Lung (tissue), 12 donors: ENCODE measurements around the gene ABHD13. TPM values are rescaled to one million over a fixed set of nuclear protein-coding genes. Genes with fewer than 3 reads are reported as not detected.

Experiments used
- ATAC-seq: fragments of 200-7000 bp; cut with Tn5 transposase; one replicate; pipeline ENCODE4 v1.9.1; 2020; ENCODE audit warnings: moderate number of reproducible peaks; ENCODE audit not compliant: insufficient read depth, low FRiP score
- DNase-seq, 3 donors: peaks; one replicate each; pipeline ENCODE4 v3.0.0-alpha.2; 2013 to 2017
- H3K27ac ChIP-seq, 2 donors: one replicate each; pipeline ENCODE4 v1.5.1; 2013; ENCODE audit warnings: mild to moderate bottlenecking in 2 of 2, moderate library complexity in 2 of 2, control low read depth in 1 of 2, inconsistent platforms in 1 of 2, low read depth in 1 of 2, low read length in 1 of 2
- H3K27me3 ChIP-seq, 3 donors: one replicate each; pipeline ENCODE4 v1.5.1; 2013; ENCODE audit warnings: low read length in 2 of 3; ENCODE audit not compliant: control insufficient read depth in 3 of 3, insufficient read depth in 3 of 3
- H3K36me3 ChIP-seq, 4 donors: one replicate each; pipeline ENCODE4 v1.5.1; 2013; ENCODE audit warnings: low read length in 4 of 4, mild to moderate bottlenecking in 1 of 4, moderate library complexity in 1 of 4; ENCODE audit not compliant: control insufficient read depth in 4 of 4, insufficient read depth in 4 of 4
- H3K4me1 ChIP-seq, 5 donors: one replicate each; pipeline ENCODE4 v1.5.1; 2013; ENCODE audit warnings: low read length in 5 of 5, mild to moderate bottlenecking in 2 of 5, moderate library complexity in 1 of 5; ENCODE audit not compliant: control insufficient read depth in 5 of 5, insufficient read depth in 5 of 5
- H3K4me3 ChIP-seq: one replicate; pipeline ENCODE4 v1.5.1; 2013; ENCODE audit warnings: mild to moderate bottlenecking, control low read depth, moderate library complexity
- H3K9ac ChIP-seq, 2 donors: one replicate each; pipeline ENCODE4 v1.5.1; 2013; ENCODE audit warnings: low read length in 2 of 2, control low read depth in 1 of 2; ENCODE audit not compliant: insufficient read depth in 1 of 2
- H3K9me3 ChIP-seq, 4 donors: one replicate each; pipeline ENCODE4 v1.5.1; 2013; ENCODE audit warnings: low read length in 3 of 4, mild to moderate bottlenecking in 1 of 4, moderate library complexity in 1 of 4; ENCODE audit not compliant: control insufficient read depth in 4 of 4, insufficient read depth in 3 of 4
- CTCF ChIP-seq: IDR thresholded peaks from 2 replicates; pipeline ENCODE4 v1.5.1; 2012; ENCODE audit warnings: mild to moderate bottlenecking; ENCODE audit errors: control extremely low read depth, extremely low read depth
- WGBS, 2 donors: extraction: QIAGEN DNeasy Blood & Tissue Kit; methylation state at CpG; one replicate each; pipeline ENCODE4 v1.1.7; 2013; 5-methylcytosine and 5-hydroxymethylcytosine counted together
- polyA plus RNA-seq, 2 donors: library from polyadenylated mRNA; stranded (reverse); fragments of 200-250 nt; gene quantifications; one replicate each; pipeline ENCODE4 v1.2.1, GENCODE V29; 2013
- total RNA-seq, 2 donors: library from RNA; depleted of rRNA in 1 of 2; stranded (reverse); fragments of >200 nt in 1 of 2; gene quantifications; one replicate each; pipeline ENCODE4 v1.2.1, GENCODE V29; 2014 to 2021
- donor health status: control.
- donor health status: control.
- donor health status: Bipolar disorder and iron deficiency.
- donor health status: healthy.
- donor health status: DM: yes; HTN: yes; CAD: no.

The ABHD13 gene
- total and polyA plus RNA-seq, 4 donors = 4.7 to 17.5 (median 8.3) TPM

- Histone ChIP-seq H3K27me3 (no peaks in the 10 kb centered on the region), H3K36me3 (no peaks in the 10 kb centered on the region), H3K27ac (no peak overlapping the region), H3K4me3 (no peak overlapping the region), H3K4me1 (peaks cover 0 to 9% (median 2%) of the 10 kb centered on the region in 5 donors), H3K9ac (no peak overlapping the region), H3K9me3 (no peaks in the 10 kb centered on the region)
- WGBS, 2 donors = 60 to 72% methylated on average over 6 of the region's 6 CpGs
- DNase-seq (peak; percentile 28 to 87 (median 69)), ATAC-seq (peak; percentile 69)
- no peak for TF ChIP-seq CTCF
These were observed 57.9 kb downstream of the ABHD13 start for GRCh38 chr13:108276060-108276459.

GRCh38 chr13:108278466-108278865 lies 60.3 kb downstream of the ABHD13 start:
- TF ChIP-seq CTCF = no peak
- Histone ChIP-seq H3K4me1 (peaks cover 0 to 9% (median 2%) of the 10 kb centered on the region in 5 donors), H3K9ac (no peak overlapping the region), H3K4me3 (no peak overlapping the region), H3K36me3 (no peaks in the 10 kb centered on the region), H3K27ac (no peak overlapping the region), H3K9me3 (no peaks in the 10 kb centered on the region), H3K27me3 (no peaks in the 10 kb centered on the region)
- DNase-seq (no peak), ATAC-seq (no peak)
- 96 to 98% methylated on average over 1 of the region's 1 CpG for WGBS, 2 donors

GRCh38 chr13:108281901-108282300 lies 63.7 kb downstream of the ABHD13 start:
- DNase-seq (no peak), ATAC-seq (no peak)
- Histone ChIP-seq H3K4me1 (no peaks in the 10 kb centered on the region), H3K4me3 (no peak overlapping the region), H3K27ac (no peak overlapping the region), H3K27me3 (no peaks in the 10 kb centered on the region), H3K9ac (no peak overlapping the region), H3K9me3 (no peaks in the 10 kb centered on the region), H3K36me3 (no peaks in the 10 kb centered on the region)
- TF ChIP-seq CTCF = no peak
- WGBS, 2 donors = 57 to 62% methylated on average over 4 of the region's 4 CpGs

GRCh38 chr13:108283110-108283509 lies 64.9 kb downstream of the ABHD13 start:
- no peak for TF ChIP-seq CTCF
- 36 to 82% methylated on average over 3 of the region's 3 CpGs for WGBS, 2 donors
- H3K36me3 ChIP-seq = no peaks in the 10 kb centered on the region
- no peak overlapping the region for H3K9ac ChIP-seq
- no peak for ATAC-seq
- peak in 1 of 3 donors; percentile 53 for DNase-seq
- no peak overlapping the region for H3K27ac ChIP-seq
- no peaks in the 10 kb centered on the region for H3K27me3 ChIP-seq
- H3K4me3 ChIP-seq = no peak overlapping the region
- H3K4me1 ChIP-seq = no peaks in the 10 kb centered on the region
- H3K9me3 ChIP-seq = no peaks in the 10 kb centered on the region
